Endothelial cell of umbilical vein (primary cell): Measurements from ENCODE around the gene BLOC1S3. TPM values are rescaled to one million over a fixed set of nuclear protein-coding genes. Genes with fewer than 3 reads are reported as not detected.

Experiments
- BruUV-seq: library from RNA; stranded (reverse); fragments of 400-500 nt; replicated peaks from 2 replicates; lab custom pipeline; 2021; lab: Mats Ljungman, UMichigan
- CTCF ChIA-PET: fragments of 300-600, 350-600 bp; sonication (Branson Sonifier 250); formaldehyde crosslinking; loops from one replicate; lab custom pipeline; 2021; ENCODE audit warnings: antibody characterized with exemption, inconsistent platforms; lab: Charles Lee
- POLR2A ChIA-PET: fragments of 300-600, 350-600 bp; sonication (Branson Sonifier 250); formaldehyde crosslinking; loops from one replicate; lab custom pipeline; 2021; ENCODE audit warnings: antibody characterized with exemption, inconsistent platforms; lab: Charles Lee
- DNase-seq: peaks from one replicate; pipeline ENCODE4 v3.0.0-alpha.2; 2011; ENCODE audit warnings: low read depth, low spot score
- FAIRE-seq: peaks from 2 replicates; lab custom pipeline; 2011; peaks lifted over from hg19 to GRCh38; lab: Jason Lieb, UNC
- H2AFZ ChIP-seq: 2 replicates; pipeline ENCODE4 v1.6.0; 2012; ENCODE audit warnings: low read depth, low read length, control low read depth, inconsistent platforms
- H3K27ac ChIP-seq: 2 replicates; pipeline ENCODE4 v1.5.1; 2011; ENCODE audit warnings: low read depth, mild to moderate bottlenecking, control low read depth, low read length, moderate library complexity; ENCODE audit not compliant: insufficient read depth
- H3K27me3 ChIP-seq, 2 experiments: 2 replicates each; pipeline versions ENCODE4 v1.6.0 to v1.6.1; 2011; ENCODE audit warnings: low read length in 2 of 2, mixed read lengths in 1 of 2; ENCODE audit not compliant: control insufficient read depth in 2 of 2, insufficient read depth in 2 of 2
- H3K36me3 ChIP-seq, 2 experiments: 2 replicates in 1 of 2; 3 replicates in 1 of 2; pipeline ENCODE4 v1.5.1; 2011; ENCODE audit warnings: low read length in 2 of 2, mild to moderate bottlenecking in 1 of 2, moderate library complexity in 1 of 2; ENCODE audit not compliant: control insufficient read depth in 2 of 2, insufficient read depth in 2 of 2; ENCODE audit errors: extremely low read depth in 1 of 2
- H3K4me1 ChIP-seq: 3 replicates; pipeline ENCODE4 v1.5.1; 2011; ENCODE audit warnings: mild to moderate bottlenecking, low read length; ENCODE audit not compliant: control insufficient read depth, insufficient read depth; ENCODE audit errors: extremely low read depth
- H3K4me2 ChIP-seq: 2 replicates; pipeline ENCODE4 v1.6.1; 2011; ENCODE audit warnings: low read length, control low read depth, mixed read lengths; ENCODE audit not compliant: insufficient read depth
- H3K4me3 ChIP-seq, 3 experiments: fragments of 200-600 bp in 1 of 3; sonication (generic), shearing (Covaris generic) in 1 of 3; replicated peaks in 1 of 3; 2 replicates each; pipeline ENCODE4 v1.5.1; 2011 to 2016; ENCODE audit warnings: control low read depth in 3 of 3, low read length in 3 of 3, mild to moderate bottlenecking in 2 of 3, inconsistent platforms in 1 of 3, low read depth in 1 of 3, moderate library complexity in 1 of 3; ENCODE audit not compliant: insufficient read depth in 1 of 3
- H3K79me2 ChIP-seq: 2 replicates; pipeline ENCODE4 v1.6.0; 2012; ENCODE audit warnings: low read length, inconsistent platforms; ENCODE audit not compliant: control insufficient read depth, insufficient read depth
- H3K9ac ChIP-seq: replicated peaks from 2 replicates; pipeline ENCODE3; 2011; ENCODE audit warnings: low read length, control low read depth; ENCODE audit not compliant: insufficient read depth; ENCODE audit errors: extremely low read depth
- H3K9me1 ChIP-seq: replicated peaks from 3 replicates; pipeline ENCODE4 v1.6.0; 2011; ENCODE audit warnings: mild to moderate bottlenecking, low read length; ENCODE audit not compliant: control insufficient read depth, insufficient read depth; ENCODE audit errors: extremely low read depth
- H3K9me3 ChIP-seq: replicated peaks from 2 replicates; pipeline ENCODE4 v1.5.1; 2012; ENCODE audit warnings: low read length, inconsistent platforms; ENCODE audit not compliant: control insufficient read depth, insufficient read depth
- H4K20me1 ChIP-seq: replicated peaks from 2 replicates; pipeline ENCODE3; 2011; ENCODE audit warnings: mild to moderate bottlenecking, low read length; ENCODE audit not compliant: control insufficient read depth, insufficient read depth; ENCODE audit errors: extremely low read depth
- CTCF ChIP-seq, 2 donors: IDR thresholded peaks; 1 replicate in 1 of 2; 2 replicates in 1 of 2; pipeline ENCODE4 v1.5.1; 2011; ENCODE audit warnings: low read length in 2 of 2, mild to moderate bottlenecking in 2 of 2, moderate library complexity in 2 of 2, control low read depth in 1 of 2, inconsistent platforms in 1 of 2, low read depth in 1 of 2; ENCODE audit not compliant: insufficient read depth in 1 of 2; ENCODE audit errors: extremely low read depth in 1 of 2
- EZH2 ChIP-seq: IDR thresholded peaks from 2 replicates; pipeline ENCODE4 v1.6.1; 2012; ENCODE audit warnings: borderline replicate concordance, low read depth, mild to moderate bottlenecking, moderate library complexity, low read length, inconsistent platforms; ENCODE audit not compliant: severe bottlenecking
- FOS ChIP-seq: IDR thresholded peaks from 2 replicates; pipeline ENCODE4 v1.6.1; 2011; ENCODE audit warnings: mild to moderate bottlenecking, low read length, moderate library complexity, borderline replicate concordance; ENCODE audit not compliant: insufficient read depth
- GATA2 ChIP-seq: IDR thresholded peaks from 2 replicates; pipeline ENCODE4 v1.7.0; 2011; ENCODE audit warnings: low read depth, mild to moderate bottlenecking, moderate library complexity, mixed read lengths, low read length; ENCODE audit not compliant: insufficient read length, insufficient read depth
- JUN ChIP-seq: IDR thresholded peaks from 2 replicates; pipeline ENCODE4 v1.6.1; 2011; ENCODE audit warnings: borderline replicate concordance, low read depth; ENCODE audit not compliant: insufficient read length, insufficient read depth
- MAX ChIP-seq: IDR thresholded peaks from 2 replicates; pipeline ENCODE4 v1.6.1; 2011; ENCODE audit not compliant: insufficient read depth, insufficient read length
- MYC ChIP-seq: IDR thresholded peaks from one replicate; pipeline ENCODE4 v1.6.1; 2011; ENCODE audit warnings: mild to moderate bottlenecking, low read depth, low read length
- POLR2A ChIP-seq: IDR thresholded peaks from 2 replicates; pipeline ENCODE4 v1.6.1; 2012; ENCODE audit warnings: low read depth, mild to moderate bottlenecking, control low read depth, low read length
- POLR2AphosphoS5 ChIP-seq: IDR thresholded peaks from 2 replicates; pipeline ENCODE4 v1.6.1; 2012; ENCODE audit warnings: low read depth, mild to moderate bottlenecking, control low read depth, low read length, moderate library complexity; ENCODE audit not compliant: insufficient read depth
- dilution Hi-C: fragments of 300-500 bp; cut with MboI; formaldehyde crosslinking; loops from one replicate; pipeline ENCODE4 v1.15.0; 2019; ENCODE audit warnings: low sequenced_read_pairs; ENCODE audit not compliant: extremely low pct_ligation_motif_present
- intact Hi-C: fragments of 100-400 bp; cut with micrococcal nuclease; formaldehyde crosslinking; loops from one replicate; pipeline ENCODE4 v1.10.0; 2022
- polyA plus RNA-seq, 4 experiments: library from polyadenylated mRNA; depleted of rRNA in 3 of 4; stranded (reverse) in 3 of 4; unstranded in 1 of 4; fragments of >200 nt; gene quantifications; 2 replicates each; pipeline versions ENCODE4 v1.2.1 to v1.2.3, GENCODE V29; 2011 to 2012; ENCODE audit warnings: missing spikeins in 1 of 4
- total RNA-seq: library from RNA; stranded (reverse); gene quantifications from 2 replicates; pipeline ENCODE4 v1.2.3, GENCODE V29; 2021

Gene BLOC1S3
- total and polyA plus RNA-seq, 2 donors (not counting 3 experiments of a cell fraction or from before 2014, with no cell fraction given): 13.6 to 17.4 TPM

GRCh38 chr19:45156011-45156630 is 22.5 kb upstream of the BLOC1S3 start:
- Histone ChIP-seq H3K4me2 (no peak overlapping the region), H3K4me1 (peaks cover 21% of the 10 kb centered on the region), H3K27ac (no peak overlapping the region), H3K27me3 (peaks cover 6 to 15% of the 10 kb centered on the region in 2 experiments), H3K36me3 (no peaks in the 10 kb centered on the region), H3K9ac (no peak overlapping the region), H4K20me1 (no peaks in the 10 kb centered on the region), H3K9me3 (no peaks in the 10 kb centered on the region), H3K9me1 (no peaks in the 10 kb centered on the region), H3K79me2 (no peaks in the 10 kb centered on the region), H3K4me3 (no peak overlapping the region), H2AFZ (no peak overlapping the region)
- FAIRE-seq: no peak
- TF ChIP-seq CTCF (IDR thresholded peaks at IDR 0.05; ENCODE audit: extremely low read depth in 1 of 2, insufficient read depth in 1 of 2, low read depth in 1 of 2, low read length in 2 of 2): no peak
- no peak for TF ChIP-seq EZH2
- TF ChIP-seq JUN: no peak
- TF ChIP-seq POLR2AphosphoS5: no peak
- no peak for TF ChIP-seq MYC
- no peak for TF ChIP-seq FOS
- TF ChIP-seq GATA2: no peak
- no peak for TF ChIP-seq MAX
- no peak for TF ChIP-seq POLR2A
- BruUV-seq: no TSS peak
- ChIA-PET POLR2A (no interaction called here), CTCF (no interaction called here)
- DNase-seq: no peak
- intact Hi-C loops (no loop called here), dilution Hi-C loops (no loop called here)
